Thoracic aorta (tissue), 2 donors: ENCODE measurements around the gene RFX3. TPM values are rescaled to one million over a fixed set of nuclear protein-coding genes. Genes with fewer than 3 reads are reported as not detected.

Source experiments
- ATAC-seq: fragments of 150-250 bp; one replicate; pipeline ENCODE4 v1.8.0; 2017; ENCODE audit warnings: low read depth; ENCODE audit not compliant: insufficient number of reproducible peaks, low FRiP score
- DNase-seq: peaks from one replicate; pipeline ENCODE4 v3.0.0-alpha.2; 2020; ENCODE audit warnings: low spot score
- H3K27ac ChIP-seq, 2 donors: fragments of 200-600 bp; sonication (generic); 1 replicate in 1 of 2; 2 replicates in 1 of 2; pipeline ENCODE4 v1.5.1; 2016; ENCODE audit warnings: mild to moderate bottlenecking in 2 of 2, moderate library complexity in 2 of 2
- H3K27me3 ChIP-seq: fragments of 200-600 bp; sonication (generic); replicated peaks from 2 replicates; pipeline ENCODE4 v1.6.0; 2016; ENCODE audit warnings: mild to moderate bottlenecking; ENCODE audit not compliant: insufficient read depth
- H3K36me3 ChIP-seq: fragments of 200-600 bp; sonication (generic); one replicate; pipeline ENCODE4 v1.5.1; 2016
- H3K4me1 ChIP-seq, 2 donors: fragments of 200-600 bp; sonication (generic); 1 replicate in 1 of 2; 2 replicates in 1 of 2; pipeline versions ENCODE4 v1.5.1 to v1.6.0; 2016; ENCODE audit warnings: low read depth in 2 of 2, mild to moderate bottlenecking in 1 of 2; ENCODE audit not compliant: control insufficient read depth in 1 of 2
- H3K4me3 ChIP-seq: fragments of 200-600 bp; sonication (generic); 2 replicates; pipeline ENCODE4 v1.5.1; 2016; ENCODE audit warnings: mild to moderate bottlenecking
- H3K9me3 ChIP-seq: fragments of 200-600 bp; sonication (generic); 2 replicates; pipeline ENCODE4 v1.5.1; 2016
- CTCF ChIP-seq: fragments of 200-600 bp; sonication (generic); IDR thresholded peaks from one replicate; pipeline ENCODE4 v1.5.1; 2019; ENCODE audit warnings: antibody characterized with exemption
- total RNA-seq, 2 donors: library from RNA; depleted of rRNA; stranded (reverse); fragments of >200 nt; gene quantifications; one replicate each; pipeline versions ENCODE4 v1.1.0 to v1.2.3, GENCODE V29; 2016

Gene RFX3
- total RNA-seq, 2 donors from 2014 or later = 2.6 to 15.6 TPM

DNA sequence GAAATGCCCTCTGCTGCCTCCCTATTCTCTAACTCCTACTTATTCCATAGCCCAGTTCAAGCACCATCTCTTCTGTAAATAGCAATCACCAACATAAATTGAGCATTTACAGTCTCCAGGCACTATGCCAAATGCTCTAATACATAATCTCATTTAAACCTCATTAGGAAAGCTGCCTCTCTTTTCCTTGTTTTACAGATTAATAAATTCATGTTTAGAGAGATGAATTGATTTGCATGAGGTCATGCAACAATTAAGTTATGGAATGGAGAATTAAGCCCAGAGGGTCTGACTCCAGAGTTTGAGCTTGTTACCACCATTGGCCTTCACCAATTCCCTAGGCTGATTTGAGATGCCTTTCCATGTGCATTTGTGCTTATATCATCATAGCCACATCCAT, 23.4 kb upstream of the RFX3 start:
- TF ChIP-seq CTCF = no peak
- no peak for ATAC-seq
- no peaks in the 10 kb centered on the region for H3K4me1 ChIP-seq

GRCh38 chr9:3548648-3549047, 22.8 kb upstream of the RFX3 start:
- Histone ChIP-seq H3K4me1 (no peaks in the 10 kb centered on the region), H3K27me3 (no peaks in the 10 kb centered on the region), H3K27ac (no peak overlapping the region), H3K36me3 (no peaks in the 10 kb centered on the region), H3K9me3 (no peaks in the 10 kb centered on the region), H3K4me3 (no peak overlapping the region)
- DNase-seq = no peak
- no peak for ATAC-seq
- TF ChIP-seq CTCF = no peak

More for the DNA sequence above, 23.4 kb upstream of the RFX3 start:
- Histone ChIP-seq H3K27me3 (no peaks in the 10 kb centered on the region), H3K27ac (no peak overlapping the region), H3K36me3 (no peaks in the 10 kb centered on the region), H3K9me3 (no peaks in the 10 kb centered on the region), H3K4me3 (no peak overlapping the region)
- DNase-seq = no peak

DNA sequence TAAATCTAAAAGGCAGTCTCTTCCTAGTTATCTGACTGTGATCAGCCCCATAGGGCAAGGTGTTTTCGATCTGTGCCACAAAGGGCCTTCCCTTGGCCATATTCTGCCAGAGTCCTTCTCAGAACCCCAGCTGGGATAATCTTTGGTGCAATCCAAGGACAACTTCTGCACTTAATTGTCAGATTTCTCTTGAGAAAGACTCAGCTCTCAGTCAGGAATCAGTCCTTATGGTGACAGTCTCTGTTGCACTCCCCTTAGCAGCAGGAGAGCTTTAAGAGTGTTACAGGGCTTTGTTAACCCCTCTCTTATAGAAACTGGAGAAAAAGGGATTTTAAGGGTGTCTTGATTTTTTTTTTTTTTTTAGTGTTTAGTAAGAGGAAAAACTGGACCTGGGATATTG, 15.4 kb upstream of the RFX3 start:
- no peak for TF ChIP-seq CTCF
- Histone ChIP-seq H3K4me1 (no peaks in the 10 kb centered on the region), H3K36me3 (no peaks in the 10 kb centered on the region), H3K27ac (no peak overlapping the region), H3K4me3 (no peak overlapping the region), H3K9me3 (no peaks in the 10 kb centered on the region), H3K27me3 (no peaks in the 10 kb centered on the region)
- no peak for ATAC-seq
- no peak for DNase-seq

DNA sequence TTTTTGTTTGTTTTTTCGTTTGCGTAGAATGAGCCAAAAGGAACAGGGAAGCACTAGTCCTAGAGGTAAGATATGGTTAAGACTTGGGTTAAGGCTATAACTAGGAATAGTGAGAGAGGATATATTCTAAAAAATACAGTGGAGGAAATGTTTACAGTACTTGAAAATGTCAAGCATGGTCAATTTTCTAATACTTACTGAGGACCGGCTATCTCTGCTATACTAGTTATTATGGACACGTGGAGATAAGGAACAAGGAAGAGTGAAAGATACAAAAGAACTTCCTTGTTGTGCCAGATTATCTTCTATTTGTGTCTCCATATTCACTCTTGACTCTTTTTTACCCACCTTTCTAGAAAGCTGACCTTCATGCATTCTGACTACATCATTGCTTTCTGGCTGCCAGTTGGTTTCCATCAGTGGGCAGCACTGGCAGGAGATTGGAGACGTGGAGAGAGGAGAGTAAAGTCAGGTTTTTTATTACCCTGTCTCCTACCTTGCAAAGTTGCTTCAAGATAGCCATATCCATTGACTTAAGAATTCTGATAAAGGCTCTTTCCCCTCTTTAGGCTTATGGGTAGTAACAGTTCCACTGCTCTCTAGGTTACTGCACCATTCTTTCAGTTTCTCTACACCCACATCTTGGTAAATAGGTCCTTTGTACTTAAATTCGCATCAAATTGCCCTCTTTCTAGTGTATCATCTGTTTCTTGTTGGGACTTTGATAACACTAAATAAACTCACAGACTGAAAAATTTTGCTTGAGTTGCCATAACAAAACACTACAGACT, 9.0 kb upstream of the RFX3 start:
- Histone ChIP-seq H3K4me1 (no peaks in the 10 kb centered on the region), H3K4me3 (no peak overlapping the region), H3K9me3 (no peaks in the 10 kb centered on the region), H3K27ac (no peak overlapping the region), H3K36me3 (no peaks in the 10 kb centered on the region), H3K27me3 (no peaks in the 10 kb centered on the region)
- TF ChIP-seq CTCF = no peak
- ATAC-seq (no peak), DNase-seq (no peak)

DNA sequence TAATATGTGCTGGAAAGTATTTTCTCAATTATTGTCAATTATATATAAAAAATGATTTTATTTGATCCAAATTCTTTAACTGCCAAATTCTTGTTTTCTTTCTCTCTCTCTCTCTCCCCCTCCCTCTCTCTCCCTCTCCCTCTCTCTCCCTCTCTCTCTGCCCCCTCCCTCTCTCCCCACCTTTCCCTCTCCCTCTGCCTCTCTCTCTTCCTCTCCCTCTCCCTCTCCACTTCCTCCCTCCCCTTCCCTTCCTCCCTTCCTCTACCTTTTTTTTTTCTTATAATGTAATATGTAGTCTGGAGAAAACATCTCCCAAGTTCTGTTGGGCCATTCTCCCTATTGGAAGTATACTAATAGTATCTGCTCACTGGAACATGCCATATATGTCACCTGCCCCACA, 6.4 kb upstream of the RFX3 start:
- Histone ChIP-seq H3K9me3 (no peaks in the 10 kb centered on the region), H3K36me3 (no peaks in the 10 kb centered on the region), H3K27me3 (no peaks in the 10 kb centered on the region), H3K27ac (no peak overlapping the region), H3K4me1 (peaks cover 3 to 9% of the 10 kb centered on the region in 2 donors), H3K4me3 (no peak overlapping the region)
- ATAC-seq (no peak), DNase-seq (no peak)
- no peak for TF ChIP-seq CTCF
